COR-L47 (cell line): ENCODE data around the gene CHRNB1.

Experiments used
- DNase-seq: peaks from one replicate; lab custom pipeline; 2025; lab: John Stamatoyannopoulos, UW

The CHRNB1 gene

DNA sequence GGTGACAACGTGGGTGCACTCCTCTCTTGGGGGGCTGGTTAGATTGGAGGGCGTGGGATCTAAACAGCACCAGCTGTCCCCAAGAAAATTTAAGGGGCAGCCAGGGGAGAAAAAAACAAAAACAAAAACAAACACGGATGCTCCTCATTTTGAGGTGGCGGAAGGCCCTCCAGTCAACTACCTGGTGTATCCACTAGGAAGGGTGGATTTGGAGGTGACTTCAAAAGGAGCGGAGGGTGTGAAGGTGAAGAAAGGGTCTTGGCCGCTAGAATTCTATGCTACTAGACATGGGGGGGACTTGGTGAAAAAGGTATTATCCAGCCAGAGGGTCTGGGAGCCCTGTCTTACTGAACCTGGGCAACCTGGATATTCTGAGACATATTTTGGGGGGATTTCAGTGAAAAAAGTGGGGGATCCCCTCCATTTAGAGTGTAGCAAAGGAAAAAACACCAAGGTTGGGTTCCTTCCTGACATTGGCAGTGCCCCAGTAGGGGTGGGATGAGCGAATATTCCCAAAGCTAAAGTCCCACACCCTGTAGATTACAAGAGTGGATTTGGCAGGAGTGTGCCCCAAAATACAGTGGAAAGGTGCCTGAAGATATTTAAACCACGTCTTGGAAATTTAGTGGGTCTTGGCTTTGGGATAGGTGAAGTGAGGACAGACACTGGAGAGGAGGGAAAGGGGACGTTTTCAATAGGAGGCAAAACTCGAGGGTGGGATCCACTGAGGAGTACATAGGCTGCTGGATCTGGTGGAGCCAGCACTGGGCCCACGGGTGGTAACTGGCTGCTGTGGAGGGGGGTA is 6.0 kb upstream of the CHRNB1 start:
- no peak for DNase-seq

DNA sequence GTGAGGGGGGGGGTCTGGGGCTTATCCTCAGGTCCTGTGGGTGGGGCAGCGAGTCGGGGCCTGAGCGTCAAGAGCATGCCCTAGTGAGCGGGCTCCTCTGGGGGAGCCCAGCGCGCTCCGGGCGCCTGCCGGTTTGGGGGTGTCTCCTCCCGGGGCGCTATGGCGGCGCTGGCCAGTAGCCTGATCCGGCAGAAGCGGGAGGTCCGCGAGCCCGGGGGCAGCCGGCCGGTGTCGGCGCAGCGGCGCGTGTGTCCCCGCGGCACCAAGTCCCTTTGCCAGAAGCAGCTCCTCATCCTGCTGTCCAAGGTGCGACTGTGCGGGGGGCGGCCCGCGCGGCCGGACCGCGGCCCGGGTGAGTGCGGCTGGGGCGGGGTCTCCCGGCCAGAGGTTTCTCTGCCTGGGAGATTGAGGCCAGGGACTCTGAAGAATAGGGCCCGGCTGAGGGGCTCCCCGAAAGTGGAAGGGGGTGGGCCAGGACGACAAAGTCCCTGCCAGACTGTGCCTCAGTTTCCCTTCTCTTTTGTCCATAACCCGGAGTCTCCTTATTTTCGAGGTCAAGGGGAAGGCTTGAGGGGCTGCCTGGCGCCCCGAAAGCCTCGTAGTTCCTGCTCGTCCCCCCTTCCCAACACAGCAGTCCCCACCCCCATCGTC is 5.3 kb upstream of the CHRNB1 start, which contains the start of gene FGF11:
Gene FGF11, plus strand, starts transcription at position 51 of the 651 bp plus-strand sequence. Its CDS starts 109 bp downstream, at position 160.
- DNase-seq: no peak

DNA sequence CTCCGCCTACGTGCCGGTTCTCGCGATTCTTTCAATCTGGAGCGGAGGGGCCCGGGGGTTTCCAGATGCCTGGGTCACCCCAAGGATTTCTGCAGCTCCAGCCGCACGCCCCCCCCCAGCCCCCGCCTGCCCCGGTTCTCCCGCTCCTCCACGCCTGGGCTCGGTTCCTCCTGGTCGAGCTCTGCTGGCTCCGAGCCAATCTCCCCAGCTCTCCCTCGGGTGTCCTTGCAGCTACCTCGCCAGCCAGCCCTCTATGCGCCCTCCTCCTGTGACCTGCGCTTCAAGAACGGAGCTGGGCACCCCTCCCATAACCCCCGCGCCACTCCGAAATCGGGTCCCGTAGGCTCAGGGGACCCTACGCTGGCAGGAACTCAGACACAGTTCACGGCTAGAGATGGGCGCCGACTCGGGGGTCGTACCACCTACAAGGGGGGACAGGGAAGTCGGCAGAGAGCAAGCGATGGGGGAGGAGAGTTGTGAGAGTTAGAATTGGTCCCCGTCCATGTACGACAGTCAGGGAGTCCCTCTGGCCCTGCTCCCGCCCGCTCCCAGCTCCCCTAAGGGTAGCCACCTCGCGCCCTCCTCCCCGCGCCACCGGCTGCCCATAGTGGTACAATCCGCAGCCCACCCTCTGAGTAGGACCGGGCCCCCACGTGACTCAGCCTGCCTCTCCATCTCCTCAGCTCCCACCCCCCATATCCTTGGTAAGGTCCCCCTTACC is 4.6 kb upstream of the CHRNB1 start:
- DNase-seq: peak; percentile 21

DNA sequence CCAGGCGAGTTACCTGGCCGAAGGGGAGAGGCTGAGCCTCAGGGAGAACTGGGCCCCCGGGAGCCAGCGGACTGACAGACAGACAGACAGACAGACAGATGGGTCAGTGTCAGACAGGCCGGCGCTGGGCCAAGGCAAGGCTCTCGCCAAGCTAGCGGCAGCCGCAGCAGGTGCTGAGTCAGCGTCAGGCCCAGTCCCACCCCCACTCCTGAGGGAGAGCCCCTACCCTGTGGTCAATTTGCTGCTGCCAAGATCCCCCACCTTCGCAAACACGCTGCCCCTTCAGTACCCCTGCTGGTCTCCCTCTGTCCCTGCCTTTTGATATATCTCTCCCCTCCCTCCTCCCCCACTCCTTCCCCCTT is 4.0 kb upstream of the CHRNB1 start:
- DNase-seq: no peak

- DNase-seq: no peak
Observed at GRCh38 chr17:7441266-7441665, 3.6 kb upstream of the CHRNB1 start.

- no peak for DNase-seq
Observed at GRCh38 chr17:7442142-7442541, 2.7 kb upstream of the CHRNB1 start.

- no peak for DNase-seq
Observed at GRCh38 chr17:7443499-7444485, 1.1 kb upstream of the CHRNB1 start.

DNA sequence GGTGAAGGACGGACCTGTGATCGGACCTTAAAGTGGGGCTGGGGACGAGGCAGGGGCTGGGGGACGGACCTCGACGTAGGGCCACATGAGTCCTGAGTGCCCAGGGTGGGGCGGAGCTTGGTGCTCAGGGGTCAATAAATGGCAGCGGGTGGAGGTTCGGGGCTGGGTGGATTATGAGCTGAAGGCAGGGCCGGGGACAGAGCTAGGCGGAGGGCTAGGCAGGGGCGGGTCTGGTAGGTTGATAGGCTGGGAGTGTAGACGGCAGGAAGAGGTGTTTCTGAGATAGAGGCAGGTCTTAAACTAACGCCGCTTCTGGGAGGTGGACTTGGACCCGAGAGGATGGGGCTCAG is 733 bp downstream of the CHRNB1 start:
- no peak for DNase-seq

- DNase-seq: no peak
Observed at GRCh38 chr17:7448461-7448860, 3.6 kb downstream of the CHRNB1 start.

GRCh38 chr17:7459961-7460545 is 15.2 kb downstream of the CHRNB1 start:
- DNase-seq: no peak

DNA sequence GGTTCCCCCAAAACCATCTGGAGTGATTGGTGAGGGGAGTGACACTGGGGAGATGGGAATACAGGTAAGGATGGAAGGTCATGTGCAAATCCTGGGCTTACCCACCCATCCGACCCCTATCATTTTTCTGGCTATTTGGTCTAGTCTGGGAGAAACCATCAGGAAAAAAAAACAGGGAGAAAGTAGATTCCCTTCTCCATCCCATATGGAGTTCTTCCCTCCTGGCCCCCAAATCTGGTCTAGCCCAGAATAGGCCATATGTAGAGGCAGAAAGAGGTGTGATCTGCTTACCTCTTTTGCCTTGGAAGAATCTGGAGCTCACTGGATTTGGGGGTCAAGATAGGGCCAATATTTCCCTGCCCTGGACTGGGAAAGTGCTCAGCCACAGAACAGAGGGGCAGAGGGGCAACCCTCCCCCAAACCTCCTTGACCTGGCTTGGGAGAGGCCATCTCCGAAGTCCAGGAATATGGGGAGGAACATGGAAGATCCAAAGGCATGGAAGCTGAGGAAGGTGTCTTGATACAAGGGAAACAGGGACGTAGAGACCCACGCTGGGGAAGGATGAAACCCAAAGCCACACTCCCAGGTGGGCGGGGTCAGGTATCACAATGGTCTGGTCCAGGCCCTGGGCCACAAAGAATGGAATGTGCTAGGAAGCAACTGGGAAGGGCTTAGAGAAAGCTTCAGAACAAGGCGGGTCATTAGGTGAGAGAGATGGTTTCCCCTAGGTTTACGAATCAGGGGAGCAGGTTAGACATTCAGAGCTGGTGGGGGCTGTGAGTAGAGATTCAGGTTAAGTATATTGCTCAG is 16.2 kb downstream of the CHRNB1 start:
- no peak for DNase-seq

DNA sequence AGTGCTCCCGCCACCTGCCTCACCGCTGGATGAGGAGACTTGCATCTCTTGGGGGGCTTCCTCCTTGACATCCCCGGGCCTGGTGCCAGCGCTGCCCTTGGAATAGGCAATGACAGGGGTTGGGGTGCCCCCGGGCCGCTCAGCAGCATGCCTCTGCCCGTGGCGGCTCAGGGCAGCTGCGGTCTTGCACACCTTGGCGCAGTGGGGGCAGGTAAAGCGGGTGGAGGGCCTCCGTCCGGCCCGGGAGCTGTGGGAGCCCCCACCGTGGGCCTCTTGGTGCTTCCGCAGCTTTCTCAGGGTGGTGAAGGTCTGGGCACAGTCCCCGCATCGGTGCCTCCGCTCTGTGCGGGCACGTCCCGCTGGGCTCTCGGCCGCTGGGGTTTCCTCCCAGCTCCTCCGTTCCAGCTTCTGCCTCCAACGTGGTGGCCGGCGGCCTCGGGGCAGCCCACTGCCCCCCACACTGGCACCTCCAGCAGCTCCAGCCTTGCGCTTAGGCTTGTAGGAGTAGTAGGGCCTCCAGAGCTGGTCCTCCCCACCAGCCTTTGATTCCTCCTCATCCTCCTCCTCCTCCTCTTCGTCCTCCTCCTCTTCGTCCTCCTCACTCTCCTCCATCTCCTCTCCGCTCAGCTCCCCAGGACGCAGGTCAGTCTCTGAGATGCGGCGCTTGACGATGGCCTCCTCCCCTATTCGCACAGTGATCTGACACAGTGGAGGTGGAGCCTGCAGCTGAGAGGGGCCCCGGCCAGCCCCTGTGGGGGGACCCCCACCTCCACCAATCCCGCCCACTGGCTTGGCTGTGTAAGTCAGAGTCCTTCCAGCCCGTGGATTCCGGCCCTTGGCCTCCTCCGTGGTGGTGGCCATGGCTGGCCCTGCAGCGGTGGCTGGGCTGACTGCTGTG is 17.9 kb downstream of the CHRNB1 start:
- no peak for DNase-seq

DNA sequence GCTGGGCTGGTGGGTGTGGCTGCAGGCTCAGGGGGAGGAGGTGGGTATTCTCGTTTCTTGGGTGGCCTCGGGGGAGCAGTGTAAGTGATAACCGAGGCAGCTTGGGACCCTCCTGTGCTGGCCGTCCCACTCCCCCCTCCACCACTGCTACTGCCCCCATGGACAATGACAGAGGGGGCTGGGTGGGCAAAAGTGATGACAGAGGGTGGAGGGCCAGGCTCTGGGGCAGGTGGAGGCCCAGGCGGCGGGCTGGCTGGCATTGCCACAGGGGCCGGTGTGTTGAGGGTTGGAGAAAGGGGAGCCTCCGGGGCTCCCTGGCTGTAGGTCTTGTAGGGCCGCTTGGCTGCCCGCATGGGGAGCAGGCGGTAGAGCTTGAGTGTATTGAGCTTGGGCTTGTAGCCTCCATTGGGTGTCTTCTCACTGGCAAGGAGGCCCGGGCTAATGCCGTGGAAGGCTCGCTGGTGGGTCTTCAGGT is 18.5 kb downstream of the CHRNB1 start:
- no peak for DNase-seq

DNA sequence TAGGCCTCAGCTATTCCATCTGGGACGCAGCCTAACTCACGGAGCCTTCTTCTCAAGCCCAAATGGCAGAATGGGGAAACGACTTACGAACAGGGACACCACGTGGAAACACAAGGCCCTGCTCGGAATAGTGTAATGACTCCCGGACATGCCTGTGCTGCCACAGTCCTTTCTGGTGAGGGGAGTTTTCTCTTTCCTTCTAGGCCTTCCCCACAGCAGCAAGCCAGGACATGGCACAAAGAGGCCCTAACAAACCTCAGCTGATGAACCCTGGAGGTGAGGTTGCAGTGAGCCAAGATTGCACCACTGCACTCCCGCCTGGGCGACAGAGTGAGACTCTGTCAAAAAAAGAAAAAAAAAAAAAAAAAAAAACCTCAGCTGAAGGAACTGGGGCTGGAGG is 19.2 kb downstream of the CHRNB1 start:
- no peak for DNase-seq

DNA sequence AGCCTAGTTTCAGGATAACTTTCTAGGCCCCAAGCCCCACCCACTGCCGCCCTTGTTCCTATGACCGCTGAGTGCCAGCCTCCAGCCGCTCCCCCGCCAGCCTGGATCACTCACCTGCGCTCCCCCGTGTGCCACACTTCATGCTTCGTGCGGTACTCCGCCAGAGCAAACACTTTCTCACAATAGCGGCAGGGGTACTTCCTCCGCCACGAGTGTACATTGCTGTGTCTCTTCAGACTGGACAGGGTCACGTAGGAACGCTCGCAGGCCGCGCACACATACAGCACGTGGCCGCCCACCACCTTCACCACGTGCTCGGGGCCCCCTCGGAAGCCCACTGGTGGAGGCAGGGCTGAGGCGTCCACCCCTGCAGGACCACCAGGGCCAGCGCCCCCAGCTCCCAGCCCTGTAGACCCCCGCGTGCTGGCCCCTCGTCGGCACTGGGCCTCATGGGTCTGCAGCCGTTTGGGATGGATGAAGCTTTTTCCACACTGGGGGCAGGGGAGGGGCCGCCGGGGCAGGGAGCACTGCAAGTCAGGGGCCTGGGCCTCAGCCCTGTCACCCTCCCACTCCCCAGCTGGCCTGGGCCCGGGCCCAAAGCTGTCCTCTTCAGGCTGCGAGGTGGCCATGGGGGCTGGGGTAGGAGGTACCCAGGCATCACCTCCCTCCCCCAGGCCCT is 20.9 kb downstream of the CHRNB1 start:
- DNase-seq: no peak

GRCh38 chr17:7466318-7466638 is 21.4 kb downstream of the CHRNB1 start:
- DNase-seq: no peak

DNA sequence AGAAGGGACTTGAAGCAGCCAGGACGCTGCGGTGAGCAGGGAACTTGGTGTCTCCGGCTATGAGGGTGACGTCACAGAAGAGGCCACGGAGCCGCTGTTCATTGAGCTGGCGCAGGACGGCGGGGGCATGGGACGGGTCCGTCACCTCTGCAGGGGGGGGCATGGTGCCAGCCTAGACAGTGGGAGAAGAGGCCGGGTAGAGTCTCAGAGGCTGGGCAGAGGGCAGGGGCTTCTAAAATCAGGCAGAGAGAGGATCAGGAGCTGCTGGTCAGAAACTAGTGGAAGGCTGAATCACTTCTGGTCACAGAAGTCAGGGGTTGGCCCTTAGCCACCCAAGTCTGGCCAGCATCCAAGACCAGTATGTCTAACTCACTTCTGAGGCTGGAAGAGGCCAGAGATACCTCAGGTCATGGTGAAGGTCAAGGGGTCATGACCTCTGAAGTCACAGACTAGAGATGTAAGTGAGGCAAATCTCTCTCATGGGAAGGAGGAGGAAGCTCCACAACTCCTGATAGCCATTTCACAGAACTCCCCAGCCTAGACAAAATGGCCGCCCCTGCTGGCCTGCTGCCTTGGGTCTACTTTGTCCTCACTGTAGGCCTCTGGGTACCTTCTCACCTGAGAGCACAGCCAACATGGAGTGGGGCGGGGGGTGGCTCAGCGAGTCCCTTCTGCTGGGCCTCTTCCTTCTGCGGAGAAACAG is 21.9 kb downstream of the CHRNB1 start:
- no peak for DNase-seq

- no peak for DNase-seq
Observed at GRCh38 chr17:7467498-7467897, 22.6 kb downstream of the CHRNB1 start.
